Measurements from ENCODE around the gene PPP2R5C.
A peak's percentile ranks its signal among the peaks of the same experiment; 100 is the strongest.
"Not testable (repeated sequence)": the region's sequence is repeated elsewhere in the genome, so short reads cannot be mapped to it uniquely, and the experiment has no call there.

Gene PPP2R5C

GRCh38 chr14:101957406-101958234 is 196.1 kb downstream of the PPP2R5C start:
- DNase-seq: no peak

GRCh38 chr14:101958418-101959180 is 197.1 kb downstream of the PPP2R5C start:
- no peak for DNase-seq

DNA sequence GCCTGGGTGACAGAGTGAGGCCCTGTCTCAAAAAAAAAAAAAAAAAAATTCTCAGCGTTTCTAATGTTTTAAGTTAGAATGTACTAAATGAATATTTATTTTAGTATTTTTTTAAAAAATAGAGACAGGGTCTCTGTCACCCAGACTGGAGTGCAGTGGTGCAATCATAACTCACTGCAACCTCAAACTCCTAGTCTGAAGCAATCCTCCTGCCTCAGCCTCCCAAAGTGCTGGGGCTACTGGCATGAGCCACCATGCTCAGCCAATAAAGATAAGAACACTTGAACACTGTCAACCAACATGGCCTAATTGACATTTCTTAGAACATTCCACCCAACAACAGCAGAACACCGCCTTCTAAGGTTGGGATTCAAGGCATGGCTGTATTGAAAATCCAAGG is 197.8 kb downstream of the PPP2R5C start:
- DNase-seq: no peak

- DNase-seq: peak; percentile 32 to 35
Measured at GRCh38 chr14:101960225-101960624, 198.7 kb downstream of the PPP2R5C start.

DNA sequence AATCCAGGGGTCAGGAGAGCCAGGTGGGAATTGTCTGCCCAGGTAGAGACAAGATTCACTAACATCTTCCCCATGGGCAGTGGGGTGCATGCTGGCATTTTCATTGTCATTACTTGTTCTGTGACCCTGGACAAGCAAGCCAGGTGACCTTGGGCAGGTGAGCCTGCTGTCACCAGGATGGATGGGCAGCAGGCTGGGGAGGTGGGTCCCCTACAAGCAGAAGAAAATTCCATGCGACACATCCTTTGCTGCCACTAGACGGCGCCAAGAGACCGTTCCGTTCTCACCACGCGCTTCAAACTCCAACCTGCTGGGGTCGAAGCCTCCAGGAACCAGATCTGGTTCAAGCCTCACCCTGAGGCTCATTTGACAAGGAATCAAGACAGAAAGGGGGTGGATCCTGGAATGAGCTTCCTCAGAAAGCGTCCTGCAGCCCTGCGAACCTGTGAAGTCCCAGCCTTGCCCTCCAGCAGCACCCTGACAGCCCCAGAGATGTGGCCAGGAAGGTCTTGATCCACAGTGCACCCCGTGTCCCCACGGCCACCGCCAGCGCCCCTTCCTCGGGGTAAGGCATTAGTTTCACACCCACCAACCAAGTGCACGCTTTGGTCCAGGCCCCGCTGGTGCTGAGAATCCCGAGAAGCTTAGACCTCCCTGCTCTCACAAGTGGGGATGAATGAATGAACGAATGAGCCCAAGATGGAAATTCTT is 199.7 kb downstream of the PPP2R5C start:
- peak; percentile 80 for DNase-seq

DNA sequence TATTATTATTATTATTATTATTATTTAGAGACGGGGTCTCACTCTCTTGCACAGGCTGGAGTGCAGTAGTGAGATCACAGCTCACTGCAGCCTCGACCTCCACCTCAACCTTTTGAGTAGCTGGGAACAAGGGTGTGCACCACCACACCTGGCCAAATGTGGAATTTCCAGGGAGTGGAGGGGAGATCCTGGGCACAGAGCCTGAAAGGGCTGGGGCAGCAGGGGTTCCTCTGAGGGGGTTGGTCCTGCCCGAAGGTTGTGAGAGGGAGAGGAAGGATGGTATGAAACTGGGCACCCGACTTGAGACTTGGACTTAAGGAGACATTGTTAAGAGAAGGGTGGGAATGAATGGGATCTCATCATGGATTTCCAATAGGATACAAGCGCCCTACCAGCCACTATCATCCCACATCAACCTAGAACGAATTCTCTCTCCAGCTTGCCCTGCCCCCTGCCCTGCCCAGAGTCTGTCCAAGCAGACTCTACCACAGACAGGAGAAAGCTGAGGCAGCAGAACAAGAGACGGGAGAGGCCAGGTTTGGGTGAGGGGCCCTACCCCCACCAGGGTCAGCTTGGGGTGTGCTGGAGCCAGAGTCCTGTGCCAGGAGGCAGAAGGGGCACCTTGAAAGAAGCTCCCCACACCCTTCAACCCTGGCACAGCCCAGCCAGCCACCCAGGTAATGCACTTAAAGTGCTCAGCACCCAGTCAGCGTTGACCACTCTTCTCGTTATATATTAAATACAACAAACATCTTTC is 200.4 kb downstream of the PPP2R5C start:
- DNase-seq: no peak

- no peak for DNase-seq
Measured at GRCh38 chr14:101962503-101962874, 201.0 kb downstream of the PPP2R5C start.

DNA sequence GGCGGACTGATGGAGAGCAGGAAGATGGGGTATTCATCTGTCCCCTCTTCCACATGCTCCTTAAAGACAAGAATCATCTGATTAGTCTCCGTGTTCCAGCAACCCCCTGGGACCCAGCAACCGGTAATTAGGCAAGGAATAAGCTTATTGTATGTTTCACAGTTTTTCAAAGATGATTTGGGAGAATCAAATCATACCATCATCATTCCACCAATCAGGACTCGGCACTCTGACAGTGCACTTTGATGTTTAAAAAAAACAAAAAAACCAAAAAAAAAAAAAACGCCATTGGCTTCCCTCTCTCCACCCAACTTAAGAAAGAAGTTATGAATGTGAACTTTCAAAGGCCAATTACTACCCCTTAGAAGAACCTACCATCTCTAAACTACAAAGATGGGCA is 201.5 kb downstream of the PPP2R5C start:
- DNase-seq: no peak

DNA sequence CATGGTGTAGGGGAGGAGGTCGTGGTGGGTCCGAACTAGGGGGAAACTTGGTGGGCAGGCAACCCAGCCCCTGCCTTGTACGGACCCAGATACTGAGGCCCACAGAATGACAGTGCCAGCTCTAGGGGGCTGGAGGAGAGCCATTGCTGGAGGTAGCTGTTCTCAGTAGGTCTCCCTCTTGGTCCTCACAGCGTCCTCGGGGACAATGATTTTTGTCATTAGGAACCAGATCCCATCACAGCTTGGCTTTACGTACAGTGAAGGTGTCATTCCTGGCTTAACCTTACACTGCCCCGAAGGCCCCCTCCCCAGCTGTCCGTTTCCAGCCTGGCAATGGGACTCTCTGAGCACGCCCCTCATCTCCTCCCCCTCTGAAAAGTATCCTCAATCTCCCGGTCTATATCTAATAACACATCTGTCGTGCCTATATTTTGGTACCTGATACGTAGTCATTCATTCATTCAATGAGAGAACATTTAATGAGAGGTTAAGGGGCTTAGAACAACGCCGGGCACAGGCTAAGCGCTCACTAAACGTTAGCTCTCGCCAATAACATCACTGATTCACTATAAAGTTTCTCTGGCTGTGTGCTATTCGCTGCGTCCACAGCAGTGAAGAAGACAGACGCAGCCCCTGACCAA is 202.3 kb downstream of the PPP2R5C start:
- DNase-seq: no peak

GRCh38 chr14:101964297-101965180 is 203.0 kb downstream of the PPP2R5C start, which contains the start of gene DYNC1H1:
Gene DYNC1H1 (plus strand): TSS chr14:101964573. CDS start chr14:101964692, 119 bp downstream.
- DNase-seq: peak; percentile 88 to 92

DNA sequence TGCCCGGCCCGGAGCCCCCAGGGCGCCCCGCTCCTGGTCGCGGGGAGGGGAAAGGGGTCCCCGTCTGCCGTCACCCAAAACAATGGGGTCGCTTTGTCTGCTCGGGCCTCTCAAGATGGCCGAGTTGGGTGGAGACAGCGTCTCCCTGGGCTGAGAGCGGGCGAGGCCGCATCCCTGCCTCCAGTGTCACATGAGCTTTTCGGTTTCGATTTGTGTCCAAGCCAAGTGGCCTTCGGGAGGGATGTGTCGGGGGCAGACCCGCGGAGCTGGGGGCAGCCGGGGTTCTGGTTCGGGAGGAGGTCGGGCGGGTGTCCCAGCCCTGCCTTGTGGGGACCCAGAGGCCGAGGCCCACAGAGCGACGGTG is 203.7 kb downstream of the PPP2R5C start:
- peak; percentile 65 to 67 for DNase-seq

GRCh38 chr14:101965770-101966722 is 204.5 kb downstream of the PPP2R5C start:
- no peak for DNase-seq

DNA sequence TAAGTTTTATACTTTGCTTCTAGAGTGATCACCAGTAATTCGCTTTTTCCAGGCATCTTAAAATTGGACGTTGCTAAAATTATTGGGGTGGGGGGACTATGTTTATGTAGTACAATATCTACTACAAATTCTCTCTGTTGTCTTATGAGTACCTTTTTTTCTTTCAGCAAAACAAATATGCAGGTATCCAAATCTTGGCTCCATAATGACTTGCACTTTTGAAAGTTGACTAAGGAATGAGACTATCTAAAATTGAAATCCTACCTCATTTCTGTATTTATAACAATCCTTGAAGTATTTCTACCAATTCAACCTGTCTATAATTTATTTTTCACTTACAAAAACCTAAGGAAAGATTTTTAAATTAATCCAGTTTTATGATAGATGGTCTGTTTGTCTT is 205.2 kb downstream of the PPP2R5C start:
- DNase-seq: no peak

GRCh38 chr14:101968186-101968585 is 206.7 kb downstream of the PPP2R5C start:
- DNase-seq: no peak

GRCh38 chr14:101969481-101969880 is 208.0 kb downstream of the PPP2R5C start:
- DNase-seq: no peak

DNA sequence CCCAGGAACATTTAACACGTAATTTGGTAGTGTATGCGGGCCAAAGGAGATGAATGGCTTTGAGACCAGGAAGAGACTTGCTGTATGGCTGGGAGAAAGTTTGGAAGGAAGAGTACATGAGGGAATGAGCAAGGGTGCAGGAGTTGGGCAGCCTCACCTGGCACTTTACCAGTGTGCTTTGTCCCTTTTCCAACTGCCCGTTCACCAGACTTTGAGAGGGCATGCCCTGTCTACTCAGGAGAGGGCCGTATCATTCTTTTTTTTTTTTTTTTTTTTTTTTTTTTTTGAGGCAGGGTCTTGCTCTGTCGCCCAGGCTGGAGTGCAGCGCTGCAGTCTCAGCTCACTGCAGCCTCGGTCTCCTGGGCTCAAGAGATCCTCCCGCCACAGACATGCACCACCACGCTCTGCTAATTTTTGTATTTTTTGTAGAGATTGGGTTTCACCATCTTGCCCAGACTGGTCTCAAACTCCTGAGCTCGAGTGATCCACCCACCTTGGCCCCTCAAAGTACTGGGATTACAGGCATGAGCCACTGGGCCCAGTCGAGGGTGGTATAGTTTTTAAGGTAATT is 209.4 kb downstream of the PPP2R5C start:
- DNase-seq: no peak

DNA sequence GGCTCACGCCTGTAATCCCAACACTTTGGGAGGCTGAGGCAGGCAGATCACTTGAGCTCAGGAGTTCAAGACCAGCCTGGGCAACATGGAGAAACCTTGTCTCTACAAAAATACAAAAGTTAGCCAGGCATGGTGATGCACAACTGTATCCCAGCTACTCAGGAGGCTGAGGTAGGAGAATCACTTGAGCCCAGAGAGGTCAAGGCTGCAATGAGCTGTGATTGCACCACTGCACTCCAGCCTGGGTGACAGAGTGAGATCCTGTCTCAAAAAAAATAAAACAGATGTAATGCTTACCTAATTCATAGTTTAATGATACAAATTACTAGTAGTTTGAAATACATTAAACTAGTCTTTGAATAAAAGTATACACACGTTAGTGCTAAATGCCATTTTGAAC is 209.9 kb downstream of the PPP2R5C start:
- DNase-seq: not testable (repeated sequence)

- no peak for DNase-seq
Measured at GRCh38 chr14:101972126-101972866, 210.8 kb downstream of the PPP2R5C start.

- DNase-seq: no peak
Measured at GRCh38 chr14:101973356-101973755, 211.8 kb downstream of the PPP2R5C start.
